GM21526 (cell line): ENCODE data around the gene MTMR12.
"Not testable (repeated sequence)": the region's sequence is repeated elsewhere in the genome, so short reads cannot be mapped to it uniquely, and the experiment has no call there.

Source experiments
- ATAC-seq: cut with Tn5 transposase; IDR thresholded peaks from one replicate; pipeline ENCODE4 v1.9.1; 2021; ENCODE audit warnings: moderate library complexity; ENCODE audit not compliant: unreplicated experiment, low FRiP score

MTMR12 gene

DNA sequence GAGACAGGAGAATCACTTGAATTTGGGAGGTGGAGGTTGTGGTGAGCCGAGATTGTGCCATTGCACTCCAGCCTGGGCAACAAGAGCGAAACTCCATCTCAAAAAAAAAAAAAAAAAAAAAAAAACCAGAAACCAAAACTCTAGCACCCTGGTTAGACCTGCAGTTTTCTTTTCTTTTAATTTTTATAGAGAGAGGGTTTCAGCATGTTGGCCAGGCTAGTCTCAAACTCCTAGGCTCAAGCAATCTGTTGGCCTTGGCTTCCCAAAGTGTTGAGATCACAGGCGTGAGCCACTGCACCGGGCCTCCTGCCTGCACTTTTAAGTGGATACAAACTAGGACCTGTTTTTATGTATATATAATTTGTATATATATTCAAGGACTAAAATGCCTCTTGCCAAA is 12.9 kb upstream of the MTMR12 start:
- no peak for ATAC-seq

GRCh38 chr5:32325062-32325461 is 12.3 kb upstream of the MTMR12 start:
- peak; percentile 59 for ATAC-seq

DNA sequence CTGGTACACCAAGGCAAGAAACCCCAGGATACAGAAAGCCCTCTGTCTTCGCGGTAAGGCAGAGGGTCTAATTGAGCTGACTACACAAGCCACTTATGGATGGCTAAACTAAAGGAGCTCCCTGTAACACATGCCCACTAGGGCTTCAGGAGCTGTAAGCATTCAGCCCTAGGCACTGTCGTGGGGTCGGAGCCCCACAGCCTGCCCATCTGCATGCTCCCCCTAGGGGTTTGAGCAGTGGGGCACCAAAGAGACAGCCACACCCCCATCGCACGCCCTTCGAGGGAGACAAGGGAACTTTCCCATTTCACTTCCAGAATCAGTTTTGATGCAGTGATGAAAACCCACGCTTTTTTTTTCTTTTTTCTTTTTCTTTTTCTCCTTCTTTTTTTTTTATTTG is 11.0 kb upstream of the MTMR12 start:
- no peak for ATAC-seq

- ATAC-seq = no peak
Measured at GRCh38 chr5:32322882-32323281, 10.1 kb upstream of the MTMR12 start.

- not testable (repeated sequence) for ATAC-seq
Measured at GRCh38 chr5:32321787-32322186, 9.0 kb upstream of the MTMR12 start.

DNA sequence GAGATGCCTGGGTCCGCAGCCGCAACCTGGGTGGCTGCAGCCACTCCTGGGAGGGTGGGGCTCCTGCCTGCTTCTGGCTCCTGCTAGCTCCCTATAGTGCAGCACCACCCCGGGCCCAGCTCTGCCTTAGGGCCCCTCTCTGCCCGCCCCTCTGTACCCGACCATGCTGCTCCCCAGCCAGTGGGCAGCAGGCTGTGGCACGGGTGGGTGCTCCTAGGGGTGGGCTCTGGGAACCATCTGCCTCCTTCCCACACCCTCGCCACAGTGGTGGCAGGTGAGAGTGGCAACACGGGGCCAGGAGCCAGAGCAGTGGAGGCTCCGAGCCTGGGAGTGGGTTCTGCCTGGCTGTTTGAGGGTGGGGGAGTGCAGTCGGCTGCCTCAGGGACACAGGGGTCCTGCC is 7.8 kb upstream of the MTMR12 start:
- ATAC-seq = no peak

- no peak for ATAC-seq
Measured at GRCh38 chr5:32319926-32320543, 7.3 kb upstream of the MTMR12 start.

DNA sequence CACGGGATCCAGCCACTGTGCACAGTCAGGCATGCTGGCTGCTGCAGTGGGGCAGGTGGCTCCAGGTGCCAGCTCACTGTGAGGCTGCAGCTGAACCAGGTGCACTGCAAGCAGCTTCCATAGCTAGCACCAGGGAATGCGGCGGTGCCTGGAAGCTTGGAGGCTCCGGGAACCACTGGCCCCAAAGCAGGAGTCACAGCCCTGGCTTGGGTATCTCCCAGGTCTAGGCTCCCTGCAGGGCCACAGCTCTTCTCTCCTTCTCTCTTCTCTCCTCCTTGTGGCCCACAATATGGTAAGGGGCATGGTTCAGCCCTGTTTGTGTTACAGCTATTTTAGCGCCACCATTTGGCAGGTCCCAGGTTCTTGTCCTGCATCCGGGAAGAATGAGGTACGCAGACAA is 6.7 kb upstream of the MTMR12 start:
- ATAC-seq = no peak

- ATAC-seq = no peak
Measured at GRCh38 chr5:32317041-32317440, 4.3 kb upstream of the MTMR12 start.

DNA sequence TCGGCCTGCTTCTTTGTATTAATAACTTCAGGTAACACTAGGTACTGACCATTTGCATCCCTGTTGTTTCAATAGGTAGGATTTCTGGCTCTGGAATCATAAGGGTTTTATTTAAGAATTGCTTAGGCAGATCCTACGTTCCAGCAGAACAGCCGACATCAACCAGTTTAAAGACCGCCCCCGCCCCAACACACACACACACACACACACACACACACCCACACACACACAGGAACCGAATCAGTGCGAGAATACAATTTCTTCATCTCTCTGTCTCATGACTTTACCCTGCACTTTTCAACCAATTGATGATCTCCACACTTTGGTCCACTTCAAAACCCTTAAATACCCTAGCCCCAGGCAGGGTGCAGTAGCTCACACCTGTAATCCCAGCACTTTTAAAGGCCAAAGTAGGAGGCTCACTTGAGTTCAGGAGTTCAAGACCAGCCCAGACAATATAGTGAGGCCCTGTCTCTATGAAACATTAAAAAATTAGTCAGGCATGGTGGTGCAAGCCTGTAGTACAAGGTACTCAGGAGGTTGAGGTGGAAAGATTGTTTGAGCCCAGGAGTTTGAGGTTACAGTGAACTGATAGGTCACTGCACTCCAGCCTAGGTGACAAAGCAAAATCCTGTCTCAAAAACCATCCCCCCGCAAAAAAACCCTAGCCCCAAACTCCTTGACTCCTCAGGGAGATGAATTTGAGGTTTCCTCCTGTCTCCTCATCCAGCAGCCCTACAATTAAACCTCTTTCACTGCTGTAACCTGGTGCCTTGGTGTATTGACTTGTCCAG is 2.7 kb upstream of the MTMR12 start:
- ATAC-seq = no peak

DNA sequence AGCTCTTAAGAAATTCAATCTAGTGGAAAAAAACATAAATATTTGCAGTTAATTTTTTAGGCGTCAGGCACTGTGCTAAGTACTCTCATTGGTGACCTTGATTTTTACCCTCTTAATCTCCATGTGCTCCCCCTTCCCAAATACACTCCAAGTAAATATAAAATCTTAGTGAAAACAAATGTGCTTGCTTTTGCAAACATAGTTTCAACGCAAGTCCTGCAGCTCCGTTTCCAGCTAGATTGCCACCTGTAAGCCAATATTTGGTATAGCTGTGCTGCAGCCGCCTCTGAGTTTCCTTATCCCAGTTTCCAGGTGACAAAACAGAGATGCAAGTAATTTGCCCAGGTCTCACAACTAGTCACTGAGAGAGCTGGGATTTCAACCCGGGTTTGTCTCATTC is 1.9 kb upstream of the MTMR12 start:
- ATAC-seq = no peak

GRCh38 chr5:32314152-32314488 is 1.4 kb upstream of the MTMR12 start:
- ATAC-seq = not testable (repeated sequence)

- peak; percentile 25 for ATAC-seq
Measured at GRCh38 chr5:32312197-32312594, 543 bp downstream of the MTMR12 start.

GRCh38 chr5:32311404-32312196 is 1.1 kb downstream of the MTMR12 start:
- no peak for ATAC-seq

DNA sequence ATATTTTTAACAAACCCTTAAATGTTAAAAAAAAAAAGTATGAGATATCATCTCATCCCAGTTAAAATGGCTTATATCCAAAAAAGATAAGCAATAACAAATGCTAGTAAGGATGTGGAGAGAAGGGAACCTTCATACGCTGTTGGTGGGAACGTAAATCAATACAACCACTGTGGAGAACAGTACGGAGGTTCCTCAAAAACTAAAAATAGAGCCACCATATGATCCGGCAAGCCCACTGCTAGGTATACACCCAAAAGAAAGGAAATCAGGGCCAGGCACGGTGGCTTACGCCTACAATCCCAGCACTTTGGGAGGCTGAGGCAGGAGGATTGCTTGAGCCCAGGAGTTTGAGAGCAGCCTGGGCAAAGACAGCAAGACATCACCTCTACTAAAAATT is 3.0 kb downstream of the MTMR12 start:
- no peak for ATAC-seq

GRCh38 chr5:32308946-32309345 is 3.8 kb downstream of the MTMR12 start:
- no peak for ATAC-seq

- no peak for ATAC-seq
Measured at GRCh38 chr5:32307769-32308194, 5.0 kb downstream of the MTMR12 start.

- ATAC-seq = no peak
Measured at GRCh38 chr5:32304622-32305021, 8.1 kb downstream of the MTMR12 start.

DNA sequence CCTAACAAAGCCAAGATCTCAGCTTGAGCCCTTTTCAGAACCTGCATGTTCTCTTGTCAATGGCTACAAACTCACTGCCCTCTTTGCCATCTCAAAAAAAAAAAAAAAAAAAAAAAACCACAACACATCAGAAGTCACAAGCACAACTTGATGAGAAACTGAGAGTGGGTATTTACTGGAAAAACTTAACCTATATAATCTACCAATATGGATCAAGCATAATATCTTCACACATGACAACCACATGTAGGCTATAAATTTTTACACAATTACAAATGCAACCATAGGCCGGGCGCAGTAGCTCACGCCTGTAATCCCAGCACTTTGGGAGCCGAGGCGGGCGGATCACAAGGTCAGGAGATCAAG is 9.0 kb downstream of the MTMR12 start:
- no peak for ATAC-seq

- ATAC-seq = no peak
Measured at GRCh38 chr5:32302835-32303754, 9.6 kb downstream of the MTMR12 start.

DNA sequence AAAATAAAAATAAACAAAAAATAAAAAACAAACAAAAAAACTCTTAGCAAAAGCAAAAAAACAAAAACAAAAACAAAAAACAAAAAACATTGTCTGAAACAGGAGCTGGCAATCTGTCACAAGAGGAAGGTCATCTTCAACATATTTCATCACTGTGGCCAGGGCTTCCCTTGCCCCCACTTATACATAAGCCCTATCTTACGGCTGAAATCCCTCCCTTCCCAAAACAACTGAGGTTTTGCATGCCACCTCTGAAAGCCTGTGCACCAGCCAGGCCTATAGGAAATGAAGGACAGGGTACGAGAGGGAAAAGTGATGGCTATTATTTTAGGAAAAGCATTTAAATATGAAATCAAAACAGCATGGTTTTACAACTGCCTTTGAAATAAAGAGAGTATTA is 10.8 kb downstream of the MTMR12 start:
- no peak for ATAC-seq
